Mesendoderm (in vitro differentiated cells): ENCODE measurements around the gene TMEM198. TPM values are rescaled to one million over a fixed set of nuclear protein-coding genes. Genes with fewer than 3 reads are reported as not detected.

Experiments
- DNase-seq: peaks from one replicate; pipeline ENCODE4 v3.0.0; 2013
- H2AK5ac ChIP-seq: 2 replicates; pipeline ENCODE4 v1.6.1; 2013; ENCODE audit warnings: low read length, inconsistent platforms
- H2BK120ac ChIP-seq: 2 replicates; pipeline ENCODE4 v1.6.1; 2013; ENCODE audit warnings: low read depth, mild to moderate bottlenecking, low read length, moderate library complexity, mixed read lengths
- H2BK15ac ChIP-seq: replicated peaks from 2 replicates; pipeline ENCODE4 v1.6.1; 2013; ENCODE audit warnings: low read depth, mild to moderate bottlenecking, moderate library complexity
- H2BK5ac ChIP-seq: 2 replicates; pipeline ENCODE4 v1.6.1; 2013; ENCODE audit warnings: low read length, inconsistent platforms
- H3K18ac ChIP-seq: 2 replicates; pipeline ENCODE4 v1.6.1; 2013; ENCODE audit warnings: mild to moderate bottlenecking, low read length, mixed read lengths
- H3K23ac ChIP-seq: one replicate; pipeline ENCODE4 v1.6.1; 2013; ENCODE audit warnings: low read length
- H3K27ac ChIP-seq: 2 replicates; pipeline ENCODE4 v1.5.1; 2013; ENCODE audit warnings: low read depth, mild to moderate bottlenecking, inconsistent platforms, low read length, moderate library complexity
- H3K27me3 ChIP-seq: 2 replicates; pipeline ENCODE4 v1.6.1; 2013; ENCODE audit warnings: low read length, control low read depth, mild to moderate bottlenecking, inconsistent platforms; ENCODE audit not compliant: insufficient read depth, poor library complexity
- H3K36me3 ChIP-seq: 2 replicates; pipeline ENCODE4 v1.6.1; 2013; ENCODE audit warnings: low read length, inconsistent platforms; ENCODE audit not compliant: control insufficient read depth, insufficient read depth
- H3K4ac ChIP-seq: one replicate; pipeline ENCODE4 v1.6.1; 2013; ENCODE audit warnings: low read depth, mild to moderate bottlenecking, low read length, moderate library complexity
- H3K4me1 ChIP-seq: 2 replicates; pipeline ENCODE4 v1.6.1; 2013; ENCODE audit warnings: low read depth, low read length, inconsistent platforms; ENCODE audit not compliant: control insufficient read depth
- H3K4me2 ChIP-seq: 2 replicates; pipeline ENCODE4 v1.6.1; 2013; ENCODE audit warnings: low read length
- H3K4me3 ChIP-seq: 2 replicates; pipeline ENCODE4 v1.5.1; 2013; ENCODE audit warnings: mild to moderate bottlenecking, low read length
- H3K56ac ChIP-seq: one replicate; pipeline ENCODE4 v1.6.1; 2013; ENCODE audit warnings: low read length
- H3K79me1 ChIP-seq: 2 replicates; pipeline ENCODE4 v1.6.1; 2013; ENCODE audit warnings: low read length, inconsistent platforms
- H3K79me2 ChIP-seq: 2 replicates; pipeline ENCODE4 v1.6.1; 2013; ENCODE audit warnings: mild to moderate bottlenecking, low read length; ENCODE audit not compliant: control insufficient read depth, insufficient read depth
- H3K9ac ChIP-seq: 2 replicates; pipeline ENCODE4 v1.6.1; 2013; ENCODE audit warnings: low read length, inconsistent platforms
- H4K5ac ChIP-seq: one replicate; pipeline ENCODE4 v1.6.1; 2013; ENCODE audit warnings: low read length
- H4K8ac ChIP-seq: one replicate; pipeline ENCODE4 v1.6.1; 2013; ENCODE audit warnings: low read depth, mild to moderate bottlenecking, control low read depth, low read length, moderate library complexity
- WGBS: extraction: QIAGEN DNeasy Blood & Tissue Kit; methylation state at CpG from one replicate; pipeline ENCODE4 v1.1.7; 2013; ENCODE audit warnings: low lambda C conversion rate, missing lambda C conversion rate; ENCODE audit not compliant: insufficient coverage; ENCODE audit errors: extremely low coverage; 5-methylcytosine and 5-hydroxymethylcytosine counted together
- polyA plus RNA-seq, 2 experiments: library from polyadenylated mRNA; stranded (reverse); fragments of 200-250 nt; gene quantifications; one replicate each; pipeline ENCODE4 v1.2.3, GENCODE V29; 2013

Gene TMEM198, protein sequence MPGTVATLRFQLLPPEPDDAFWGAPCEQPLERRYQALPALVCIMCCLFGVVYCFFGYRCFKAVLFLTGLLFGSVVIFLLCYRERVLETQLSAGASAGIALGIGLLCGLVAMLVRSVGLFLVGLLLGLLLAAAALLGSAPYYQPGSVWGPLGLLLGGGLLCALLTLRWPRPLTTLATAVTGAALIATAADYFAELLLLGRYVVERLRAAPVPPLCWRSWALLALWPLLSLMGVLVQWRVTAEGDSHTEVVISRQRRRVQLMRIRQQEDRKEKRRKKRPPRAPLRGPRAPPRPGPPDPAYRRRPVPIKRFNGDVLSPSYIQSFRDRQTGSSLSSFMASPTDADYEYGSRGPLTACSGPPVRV
- polyA plus RNA-seq (2013, experiment 1 of 2) = 3.7 TPM
- polyA plus RNA-seq (2013, experiment 2 of 2) = 3.7 TPM

DNA sequence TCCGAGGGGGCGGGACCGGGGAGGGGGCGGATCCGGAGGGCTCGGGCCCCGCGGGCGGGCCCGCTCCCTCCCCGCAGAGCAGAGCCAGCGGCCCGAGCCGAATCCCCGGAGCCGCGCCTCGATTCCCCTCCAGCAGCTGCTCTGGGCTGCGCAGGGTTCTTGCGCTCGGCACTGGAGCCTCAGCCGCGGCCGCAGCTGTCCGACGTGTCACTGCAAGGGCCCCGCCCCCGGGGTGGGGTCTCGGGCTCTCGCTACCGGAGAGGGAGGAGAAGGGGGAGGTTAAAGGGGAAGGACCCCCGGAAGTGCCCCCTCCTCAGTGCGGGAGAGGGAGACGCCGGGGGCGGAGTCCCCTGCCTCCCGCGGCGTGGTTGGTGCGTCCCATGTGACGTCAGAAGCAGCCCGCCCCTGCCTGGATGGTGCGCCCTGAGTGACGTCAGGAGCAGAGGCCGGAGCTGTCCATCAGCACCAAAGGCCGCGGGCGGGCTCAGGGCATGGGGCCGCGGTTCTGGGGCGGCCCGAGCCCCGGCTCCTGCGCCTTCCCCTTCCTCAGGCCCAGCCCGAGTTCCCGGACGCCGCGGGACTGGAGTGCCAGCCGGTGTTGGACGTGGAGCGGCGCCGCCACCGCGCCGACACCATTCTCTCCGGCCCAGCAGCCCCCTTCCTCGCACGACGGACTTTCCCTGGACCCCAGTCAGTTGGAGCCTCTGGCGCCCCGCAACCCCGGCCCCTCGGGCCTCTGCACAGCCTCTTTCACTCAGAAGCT, at the start of gene TMEM198, which contains the start of gene CHPF:
TMEM198 (plus strand) TSS at position 433 of the 763 bp plus-strand sequence. CDS start 700 bp downstream, outside the sequence.
CHPF (minus strand) TSS at position 214 of the 763 bp plus-strand sequence. CDS start 271 bp downstream, outside the sequence.
- Histone ChIP-seq H4K8ac (no peak within 1 kb of the TSS), H2BK120ac (no peak within 1 kb of the TSS), H3K9ac (peak within 1 kb of the TSS; percentile 92), H3K23ac (peak within 1 kb of the TSS; percentile 15), H3K18ac (peak within 1 kb of the TSS; percentile 7), H2BK5ac (no peak within 1 kb of the TSS), H3K4me2 (peak within 1 kb of the TSS; percentile 80), H3K56ac (peak within 1 kb of the TSS; percentile 95), H3K4me1 (peaks cover 4% of the 10 kb centered on the region), H3K79me2 (no peaks in the 10 kb centered on the region), H3K27me3 (no peaks in the 10 kb centered on the region), H2BK15ac (no peak within 1 kb of the TSS), H3K4me3 (peak within 1 kb of the TSS; percentile 93), H3K36me3 (peaks cover 7% of the 10 kb centered on the region), H3K4ac (peak within 1 kb of the TSS; percentile 77), H2AK5ac (no peak within 1 kb of the TSS), H3K27ac (peak within 1 kb of the TSS; percentile 92), H3K79me1 (peaks cover 4% of the 10 kb centered on the region), H4K5ac (no peak within 1 kb of the TSS)
- DNase-seq = peak; percentile 100
- no CpG with 5 or more reads among the region's 75 CpGs for WGBS

DNA sequence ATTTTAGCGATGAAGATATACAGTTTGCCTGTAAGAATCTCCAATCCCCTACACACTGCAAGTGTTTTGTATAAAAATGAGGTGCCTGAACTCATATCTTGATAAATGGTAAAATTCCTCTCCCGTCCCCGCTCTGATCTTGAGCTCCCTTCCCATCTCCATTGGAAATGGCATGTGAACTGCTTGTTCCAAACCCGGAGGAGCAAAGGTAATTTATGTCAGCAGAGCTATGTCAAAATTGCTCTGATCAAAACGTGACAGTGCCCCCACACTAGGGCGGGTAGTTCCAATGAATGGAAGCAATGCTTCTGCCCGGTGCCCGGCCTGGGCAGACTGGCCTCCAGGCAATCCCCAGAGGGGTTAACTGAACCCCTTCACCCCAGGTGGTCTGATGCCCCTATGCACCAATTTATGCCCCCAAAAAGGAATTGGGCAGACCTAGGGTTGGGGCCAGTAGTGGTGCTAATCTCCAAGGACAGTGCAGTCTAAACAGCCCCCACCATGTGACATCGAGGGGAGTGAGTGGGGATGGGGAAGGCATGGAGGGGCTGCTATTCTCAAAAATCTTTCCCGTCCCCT, 48.8 kb upstream of the TMEM198 start:
- no peak overlapping the region for H3K23ac ChIP-seq
- H4K5ac ChIP-seq = no peak overlapping the region
- H4K8ac ChIP-seq = no peak overlapping the region
- no peak for DNase-seq
- H2BK15ac ChIP-seq = no peak overlapping the region
- no peak overlapping the region for H3K27ac ChIP-seq
- H3K36me3 ChIP-seq = no peaks in the 10 kb centered on the region
- H2BK5ac ChIP-seq = no peak overlapping the region
- no peak overlapping the region for H3K4ac ChIP-seq
- H3K4me1 ChIP-seq = peaks cover 11% of the 10 kb centered on the region
- H3K4me2 ChIP-seq = no peak overlapping the region
- no peak overlapping the region for H3K4me3 ChIP-seq
- peaks cover 20% of the 10 kb centered on the region for H3K27me3 ChIP-seq
- H3K79me2 ChIP-seq = no peaks in the 10 kb centered on the region
- H2BK120ac ChIP-seq = no peak overlapping the region
- peaks cover 2% of the 10 kb centered on the region for H3K79me1 ChIP-seq
- H3K56ac ChIP-seq = no peak overlapping the region
- no peak overlapping the region for H3K18ac ChIP-seq
- H2AK5ac ChIP-seq = no peak overlapping the region
- H3K9ac ChIP-seq = no peak overlapping the region
- WGBS = no CpG with 5 or more reads among the region's 10 CpGs

DNA sequence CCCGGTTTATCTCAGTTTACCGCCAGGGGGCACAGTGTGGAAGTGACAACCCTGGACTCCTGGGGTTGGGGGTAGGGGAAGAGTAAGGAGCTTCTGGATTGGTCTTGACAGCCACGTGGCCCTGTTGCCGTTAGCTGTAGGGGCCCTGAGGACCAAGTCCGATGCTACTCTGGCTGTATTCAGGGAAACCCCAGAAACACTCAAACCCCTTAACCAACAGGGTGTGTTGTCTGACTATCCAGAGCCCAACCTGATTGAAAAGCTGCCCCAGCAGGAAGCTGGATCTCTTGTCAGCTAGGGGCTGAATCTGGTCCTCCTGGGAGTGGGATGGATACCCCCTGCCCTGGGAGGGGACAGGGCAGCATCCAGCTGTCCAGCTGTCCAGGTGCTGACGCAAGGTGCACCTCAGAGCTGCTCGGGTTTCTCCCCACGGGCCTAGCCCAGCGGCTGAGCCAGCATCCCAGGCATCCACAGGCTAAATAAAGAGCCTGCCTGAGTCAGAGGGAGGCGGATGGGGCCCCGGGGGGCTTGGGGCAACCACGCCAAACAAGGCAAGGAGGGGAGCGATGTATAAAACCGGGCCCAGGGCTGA, 48.2 kb upstream of the TMEM198 start:
- no peak overlapping the region for H3K4me3 ChIP-seq
- peaks cover 2% of the 10 kb centered on the region for H3K79me1 ChIP-seq
- H3K4ac ChIP-seq = no peak overlapping the region
- no peak overlapping the region for H2BK5ac ChIP-seq
- H3K9ac ChIP-seq = no peak overlapping the region
- H3K56ac ChIP-seq = no peak overlapping the region
- H3K4me1 ChIP-seq = peaks cover 17% of the 10 kb centered on the region
- no peak overlapping the region for H2BK120ac ChIP-seq
- no peaks in the 10 kb centered on the region for H3K36me3 ChIP-seq
- WGBS = no CpG with 5 or more reads among the region's 14 CpGs
- no peak overlapping the region for H3K23ac ChIP-seq
- H3K4me2 ChIP-seq = no peak overlapping the region
- H3K79me2 ChIP-seq = no peaks in the 10 kb centered on the region
- H3K18ac ChIP-seq = no peak overlapping the region
- no peak overlapping the region for H3K27ac ChIP-seq
- H2BK15ac ChIP-seq = no peak overlapping the region
- no peak overlapping the region for H2AK5ac ChIP-seq
- H4K8ac ChIP-seq = no peak overlapping the region
- peak; percentile 92 for DNase-seq
- H3K27me3 ChIP-seq = peaks cover 20% of the 10 kb centered on the region
- no peak overlapping the region for H4K5ac ChIP-seq

DNA sequence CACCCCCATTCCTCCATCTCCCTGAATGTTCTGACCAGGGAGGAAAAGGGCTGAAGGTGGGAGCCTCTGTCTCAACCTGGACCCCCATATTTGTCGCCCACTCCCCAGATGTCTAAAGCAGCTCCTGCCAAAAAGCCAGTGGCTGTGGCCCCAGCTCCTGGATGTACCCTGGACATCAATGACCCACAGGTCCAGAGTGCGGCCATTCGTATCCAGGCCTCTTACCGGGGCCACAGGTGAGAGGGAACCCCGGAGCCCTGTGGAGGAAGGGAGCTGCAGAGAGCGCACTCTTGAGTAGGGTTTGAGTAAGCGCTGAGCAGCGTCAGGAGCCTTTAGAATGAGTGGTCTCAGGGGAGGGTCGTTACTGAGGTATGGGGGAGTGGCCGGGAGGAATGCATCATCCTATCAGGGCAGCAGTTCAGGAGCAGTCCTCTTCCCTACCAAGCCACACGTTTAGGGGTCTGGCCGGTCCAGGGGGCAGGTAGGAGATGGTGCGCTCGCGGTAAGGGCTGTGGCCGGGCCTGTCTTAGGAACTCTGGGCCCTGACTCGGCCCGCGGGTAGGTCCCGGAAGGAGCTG, 47.5 kb upstream of the TMEM198 start:
- Histone ChIP-seq H3K27ac (no peak overlapping the region), H3K4me3 (no peak overlapping the region), H2BK15ac (no peak overlapping the region), H3K4me1 (peaks cover 17% of the 10 kb centered on the region), H3K18ac (no peak overlapping the region), H2AK5ac (no peak overlapping the region), H3K4ac (no peak overlapping the region), H3K27me3 (peaks cover 20% of the 10 kb centered on the region), H3K23ac (no peak overlapping the region), H3K56ac (no peak overlapping the region), H3K79me2 (no peaks in the 10 kb centered on the region), H2BK120ac (no peak overlapping the region), H3K36me3 (no peaks in the 10 kb centered on the region), H4K8ac (no peak overlapping the region), H3K79me1 (peaks cover 2% of the 10 kb centered on the region), H3K4me2 (peak overlapping the region; percentile 6), H3K9ac (no peak overlapping the region), H4K5ac (no peak overlapping the region), H2BK5ac (no peak overlapping the region)
- WGBS = no CpG with 5 or more reads among the region's 20 CpGs
- no peak for DNase-seq

DNA sequence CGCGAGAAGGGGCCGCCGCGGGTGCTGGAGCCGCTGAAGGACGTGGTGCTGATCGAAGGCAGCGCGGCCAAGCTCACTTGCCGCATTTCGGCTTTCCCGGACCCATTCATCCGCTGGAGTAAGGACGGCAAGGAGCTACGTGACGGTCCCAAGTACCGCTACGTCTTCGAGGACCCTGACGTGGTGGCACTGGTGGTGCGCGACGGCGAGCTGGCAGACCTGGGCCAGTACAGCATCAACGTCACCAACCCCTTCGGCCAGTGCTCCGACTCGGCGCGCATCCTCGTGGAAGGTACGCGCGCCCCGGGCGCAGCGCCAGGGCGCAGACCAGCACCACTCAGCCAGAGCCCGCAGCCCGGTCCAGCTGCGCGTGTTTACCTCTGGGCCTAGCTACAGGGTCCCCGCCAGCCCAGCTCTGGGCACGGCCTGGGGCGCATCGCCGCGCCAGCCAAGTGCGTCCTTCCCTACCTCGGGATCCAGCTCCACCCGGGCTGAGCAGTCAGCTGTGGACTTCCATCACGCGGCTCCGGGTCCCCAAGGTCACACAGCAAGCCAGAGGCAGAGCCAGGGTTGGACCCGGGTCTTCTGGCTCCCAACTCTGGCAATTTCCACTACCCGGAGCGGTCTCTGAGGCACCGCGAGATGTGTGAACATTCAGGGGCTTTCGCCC, 46.9 kb upstream of the TMEM198 start:
- WGBS = no CpG with 5 or more reads among the region's 61 CpGs
- Histone ChIP-seq H3K36me3 (no peaks in the 10 kb centered on the region), H3K56ac (no peak overlapping the region), H2BK5ac (no peak overlapping the region), H3K27me3 (peaks cover 20% of the 10 kb centered on the region), H2BK15ac (no peak overlapping the region), H3K4me2 (peak overlapping the region; percentile 6), H2AK5ac (no peak overlapping the region), H3K4me1 (peaks cover 17% of the 10 kb centered on the region), H3K79me2 (no peaks in the 10 kb centered on the region), H2BK120ac (no peak overlapping the region), H4K8ac (no peak overlapping the region), H3K4me3 (no peak overlapping the region), H3K18ac (no peak overlapping the region), H3K4ac (no peak overlapping the region), H3K79me1 (peaks cover 2% of the 10 kb centered on the region), H3K23ac (peak overlapping the region; percentile 29), H3K9ac (peak overlapping the region; percentile 4), H3K27ac (no peak overlapping the region), H4K5ac (no peak overlapping the region)
- no peak for DNase-seq
